Suprapubic skin (tissue), 4 donors: Measurements from ENCODE around the gene SPATS2L. TPM values are rescaled to one million over a fixed set of nuclear protein-coding genes. Genes with fewer than 3 reads are reported as not detected.

ENCODE experiments used
- DNase-seq, 2 donors: peaks; one replicate each; pipeline ENCODE4 v3.0.0-alpha.2; 2019; ENCODE audit warnings: low spot score in 2 of 2
- H3K27ac ChIP-seq: fragments of 200-600 bp; sonication (generic); one replicate; pipeline ENCODE4 v1.5.1; 2019
- H3K27me3 ChIP-seq: fragments of 200-600 bp; sonication (generic); one replicate; pipeline ENCODE4 v1.5.1; 2019
- H3K36me3 ChIP-seq: fragments of 200-600 bp; sonication (generic); one replicate; pipeline ENCODE4 v1.5.1; 2019
- H3K4me1 ChIP-seq: fragments of 200-600 bp; sonication (generic); one replicate; pipeline ENCODE4 v1.5.1; 2019
- H3K4me3 ChIP-seq: fragments of 200-600 bp; sonication (generic); one replicate; pipeline ENCODE4 v1.5.1; 2019; ENCODE audit warnings: mild to moderate bottlenecking
- H3K9me3 ChIP-seq: fragments of 200-600 bp; sonication (generic); one replicate; pipeline ENCODE4 v1.5.1; 2019
- CTCF ChIP-seq, 2 donors: fragments of 200-600 bp in 1 of 2; fragments of 450-650 bp in 1 of 2; sonication (generic) in 1 of 2; IDR thresholded peaks; one replicate each; pipeline ENCODE4 v1.5.1; 2016 to 2019; ENCODE audit warnings: antibody characterized with exemption in 2 of 2, mild to moderate bottlenecking in 1 of 2, moderate library complexity in 1 of 2
- EP300 ChIP-seq: sonication (generic); formaldehyde crosslinking; IDR thresholded peaks from one replicate; pipeline ENCODE4 v1.6.1; 2017; ENCODE audit warnings: antibody characterized with exemption
- POLR2A ChIP-seq, 2 donors: fragments of 450-650 bp; IDR thresholded peaks; one replicate each; pipeline ENCODE4 v1.6.1; 2017; ENCODE audit warnings: antibody characterized with exemption in 2 of 2, mild to moderate bottlenecking in 2 of 2, moderate library complexity in 2 of 2
- POLR2AphosphoS5 ChIP-seq, 3 donors: sonication (generic); formaldehyde crosslinking; IDR thresholded peaks; one replicate each; pipeline ENCODE4 v1.6.1; 2017; ENCODE audit warnings: antibody characterized with exemption in 3 of 3
- WGBS: methylation state at CpG from one replicate; pipeline ENCODE4 v1.1.5; 2018; 5-methylcytosine and 5-hydroxymethylcytosine counted together
- total RNA-seq, 4 donors: library from RNA; depleted of rRNA; stranded (reverse); fragments of >200 nt; gene quantifications; one replicate each; pipeline ENCODE4 v1.1.0, GENCODE V29; 2016

The SPATS2L gene
- total RNA-seq, 4 donors from 2014 or later, result 39.9 to 104 (median 57.7) TPM

GRCh38 chr2:200301953-200302858, 4.3 kb upstream of the SPATS2L start:
- TF ChIP-seq POLR2AphosphoS5 (IDR thresholded peaks at IDR 0.05) (no peak), EP300 (no peak), CTCF (IDR thresholded peaks at IDR 0.05) (no peak), POLR2A (IDR thresholded peaks at IDR 0.05) (no peak)
- DNase-seq, result no peak
- Histone ChIP-seq H3K27ac (no peak overlapping the region), H3K4me1 (peaks cover 20% of the 10 kb centered on the region), H3K4me3 (no peak overlapping the region), H3K27me3 (no peaks in the 10 kb centered on the region), H3K36me3 (no peaks in the 10 kb centered on the region), H3K9me3 (no peaks in the 10 kb centered on the region)
- WGBS, result 80% methylated on average over 3 of the region's 3 CpGs

GRCh38 chr2:200302940-200303727, 3.4 kb upstream of the SPATS2L start:
- 79% methylated on average over 9 of the region's 9 CpGs for WGBS
- Histone ChIP-seq H3K27me3 (no peaks in the 10 kb centered on the region), H3K9me3 (no peaks in the 10 kb centered on the region), H3K36me3 (no peaks in the 10 kb centered on the region), H3K4me1 (peaks cover 29% of the 10 kb centered on the region), H3K27ac (no peak overlapping the region), H3K4me3 (no peak overlapping the region)
- DNase-seq, result no peak
- TF ChIP-seq POLR2A (IDR thresholded peaks at IDR 0.05) (no peak), EP300 (no peak), POLR2AphosphoS5 (IDR thresholded peaks at IDR 0.05) (no peak), CTCF (IDR thresholded peaks at IDR 0.05) (no peak)

- peak overlapping the region; percentile 96 for H3K27ac ChIP-seq
- H3K4me3 ChIP-seq, result peak overlapping the region; percentile 98
- no peaks in the 10 kb centered on the region for H3K27me3 ChIP-seq
- no peaks in the 10 kb centered on the region for H3K9me3 ChIP-seq
- peak in 1 of 2 donors; percentile 74 for DNase-seq
- TF ChIP-seq EP300 (no peak), POLR2AphosphoS5 (IDR thresholded peaks at IDR 0.05) (no peak), POLR2A (IDR thresholded peaks at IDR 0.05) (no peak), CTCF (IDR thresholded peaks at IDR 0.05) (no peak)
- no peaks in the 10 kb centered on the region for H3K36me3 ChIP-seq
- under 1% methylated on average over 14 of the region's 14 CpGs for WGBS
- peaks cover 39% of the 10 kb centered on the region for H3K4me1 ChIP-seq
Measured at GRCh38 chr2:200305797-200306195, 697 bp upstream of the SPATS2L start.

GRCh38 chr2:200306931-200307723, 634 bp downstream of the SPATS2L start:
- WGBS, result 0% methylated on average over 12 of the region's 120 CpGs
- no peak for TF ChIP-seq POLR2A (IDR thresholded peaks at IDR 0.05)
- TF ChIP-seq POLR2AphosphoS5 (IDR thresholded peaks at IDR 0.05), result no peak
- no peak for TF ChIP-seq EP300
- no peak for TF ChIP-seq CTCF (IDR thresholded peaks at IDR 0.05)
- peak in 1 of 2 donors; percentile 67 for DNase-seq
- no peaks in the 10 kb centered on the region for H3K27me3 ChIP-seq
- H3K27ac ChIP-seq, result peak overlapping the region; percentile 96
- H3K36me3 ChIP-seq, result no peaks in the 10 kb centered on the region
- peak overlapping the region; percentile 98 for H3K4me3 ChIP-seq
- no peaks in the 10 kb centered on the region for H3K9me3 ChIP-seq
- H3K4me1 ChIP-seq, result peaks cover 35% of the 10 kb centered on the region
